ENCODE measurements around the gene WDR1.

Gene WDR1

DNA sequence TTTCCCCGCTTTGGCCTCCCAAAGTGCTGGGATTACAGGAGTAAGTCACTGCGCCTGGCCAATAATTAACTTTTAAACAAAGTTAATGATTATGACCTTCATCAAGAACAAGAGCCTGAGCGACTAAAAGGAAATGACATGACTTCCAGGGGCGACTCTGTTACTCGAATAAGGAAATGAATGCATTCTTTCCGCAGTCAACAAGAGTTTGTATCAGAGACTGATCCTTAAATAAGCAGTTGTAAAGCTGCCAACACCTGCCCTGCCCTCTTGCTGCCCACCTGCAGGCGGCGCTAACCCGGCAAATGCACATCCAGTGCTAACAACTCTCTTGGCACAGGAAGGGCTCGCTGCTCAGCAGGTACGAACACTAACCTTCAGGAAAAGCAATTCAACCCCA lies 27.3 kb downstream of the WDR1 start:
- H3K27ac ChIP-seq, result no peak overlapping the region
- no peak overlapping the region for H3K4me3 ChIP-seq (ENCODE audit: low read depth in 1 of 2, low read length in 1 of 2)
- TF ChIP-seq, protein P1, sequence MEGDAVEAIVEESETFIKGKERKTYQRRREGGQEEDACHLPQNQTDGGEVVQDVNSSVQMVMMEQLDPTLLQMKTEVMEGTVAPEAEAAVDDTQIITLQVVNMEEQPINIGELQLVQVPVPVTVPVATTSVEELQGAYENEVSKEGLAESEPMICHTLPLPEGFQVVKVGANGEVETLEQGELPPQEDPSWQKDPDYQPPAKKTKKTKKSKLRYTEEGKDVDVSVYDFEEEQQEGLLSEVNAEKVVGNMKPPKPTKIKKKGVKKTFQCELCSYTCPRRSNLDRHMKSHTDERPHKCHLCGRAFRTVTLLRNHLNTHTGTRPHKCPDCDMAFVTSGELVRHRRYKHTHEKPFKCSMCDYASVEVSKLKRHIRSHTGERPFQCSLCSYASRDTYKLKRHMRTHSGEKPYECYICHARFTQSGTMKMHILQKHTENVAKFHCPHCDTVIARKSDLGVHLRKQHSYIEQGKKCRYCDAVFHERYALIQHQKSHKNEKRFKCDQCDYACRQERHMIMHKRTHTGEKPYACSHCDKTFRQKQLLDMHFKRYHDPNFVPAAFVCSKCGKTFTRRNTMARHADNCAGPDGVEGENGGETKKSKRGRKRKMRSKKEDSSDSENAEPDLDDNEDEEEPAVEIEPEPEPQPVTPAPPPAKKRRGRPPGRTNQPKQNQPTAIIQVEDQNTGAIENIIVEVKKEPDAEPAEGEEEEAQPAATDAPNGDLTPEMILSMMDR (IDR thresholded peaks at IDR 0.05), result no peak
- H3K9me3 ChIP-seq, result no peaks in the 10 kb centered on the region
- peaks cover 100% of the 10 kb centered on the region for H3K36me3 ChIP-seq
- H3K4me1 ChIP-seq (ENCODE audit: control insufficient read depth in 1 of 2, insufficient read depth in 1 of 2, low read depth in 1 of 2, low read length in 1 of 2), result peaks cover 6% of the 10 kb centered on the region in 2 experiments
- no peaks in the 10 kb centered on the region for H3K27me3 ChIP-seq

DNA sequence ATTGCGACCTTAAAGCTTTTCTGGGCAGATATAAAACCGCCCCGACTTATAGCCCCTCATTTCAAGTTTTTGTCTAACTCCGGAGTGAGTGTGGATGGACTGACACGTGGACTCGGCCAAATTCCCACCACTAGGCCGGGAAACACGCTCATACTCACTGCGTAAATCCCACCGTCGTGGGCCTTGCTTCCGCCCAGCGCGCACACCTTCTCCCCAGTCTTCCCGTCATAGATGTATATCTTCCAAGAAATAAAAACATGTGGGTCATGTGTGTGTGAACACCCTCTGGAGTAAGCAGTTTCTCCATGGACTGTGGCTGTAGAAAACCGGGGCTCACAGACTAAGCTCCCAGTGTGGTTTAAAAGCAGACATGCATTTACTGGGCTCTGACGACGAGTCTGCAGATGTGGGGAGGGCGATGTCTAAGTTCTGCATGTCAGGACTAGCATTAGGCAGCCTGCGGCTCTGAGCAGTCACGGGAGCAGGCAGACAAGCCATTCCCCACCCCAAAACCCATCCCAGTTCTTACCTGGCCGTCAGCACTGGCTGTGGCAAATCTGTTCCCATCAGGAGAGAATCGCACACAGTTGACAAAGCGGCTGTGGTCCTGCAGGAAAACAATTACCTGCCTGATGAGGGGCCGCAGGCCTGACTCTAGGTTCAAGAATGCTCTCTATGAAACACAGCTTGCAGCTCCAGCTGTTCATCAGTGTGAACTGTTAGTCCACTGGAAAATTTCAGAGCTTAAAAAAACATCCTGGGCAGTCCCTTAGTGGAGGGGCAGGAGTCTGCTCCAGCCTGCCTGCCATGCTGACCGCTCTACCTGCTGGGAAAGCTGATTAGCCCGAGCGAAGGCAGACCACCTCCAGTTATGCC lies 28.2 kb downstream of the WDR1 start:
- Histone ChIP-seq H3K9me3 (no peaks in the 10 kb centered on the region), H3K4me1 (ENCODE audit: control insufficient read depth in 1 of 2, insufficient read depth in 1 of 2, low read depth in 1 of 2, low read length in 1 of 2) (peaks cover 0 to under 1% of the 10 kb centered on the region in 2 experiments), H3K27ac (no peak overlapping the region), H3K4me3 (ENCODE audit: low read depth in 1 of 2, low read length in 1 of 2) (no peak overlapping the region), H3K27me3 (no peaks in the 10 kb centered on the region), H3K36me3 (peaks cover 100% of the 10 kb centered on the region)
- TF ChIP-seq, protein P1 (IDR thresholded peaks at IDR 0.05), result no peak

DNA sequence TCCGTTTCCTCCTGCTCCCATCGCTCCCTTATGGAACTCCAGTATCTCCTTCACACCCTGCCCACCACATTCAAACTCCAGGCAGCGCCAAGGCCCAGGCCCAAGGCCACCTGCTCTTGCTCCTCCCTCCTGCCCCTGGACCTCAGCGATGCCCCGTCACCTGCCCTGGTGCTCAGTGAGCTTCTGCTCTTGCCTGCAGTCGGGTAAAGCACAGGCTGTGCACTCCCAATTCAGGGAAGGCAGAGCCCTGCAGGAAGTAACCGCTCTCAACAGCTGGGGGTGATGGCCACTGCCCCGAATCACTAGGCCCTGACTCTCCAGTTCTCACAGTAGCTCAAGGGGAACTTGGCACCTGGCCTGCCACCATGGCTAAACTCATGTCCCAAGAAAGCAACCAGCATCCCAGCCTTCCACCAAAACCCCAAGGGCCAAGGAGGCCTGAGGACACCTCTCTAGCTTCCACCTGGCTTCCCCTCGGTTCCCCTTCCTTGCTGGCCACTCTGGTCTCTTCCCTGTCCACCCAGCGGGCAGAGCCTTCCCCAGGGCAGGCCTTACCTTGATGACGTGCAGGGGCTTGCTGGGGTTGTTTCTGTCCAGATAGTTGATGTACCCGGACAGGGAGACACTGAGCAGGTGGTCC lies 29.3 kb downstream of the WDR1 start:
- no peak overlapping the region for H3K4me3 ChIP-seq (ENCODE audit: low read depth in 1 of 2, low read length in 1 of 2)
- TF ChIP-seq, protein P1 (IDR thresholded peaks at IDR 0.05), result no peak
- H3K4me1 ChIP-seq (ENCODE audit: control insufficient read depth in 1 of 2, insufficient read depth in 1 of 2, low read depth in 1 of 2, low read length in 1 of 2), result no peaks in the 10 kb centered on the region
- H3K27ac ChIP-seq, result no peak overlapping the region
- peaks cover 100% of the 10 kb centered on the region for H3K36me3 ChIP-seq
- H3K9me3 ChIP-seq, result no peaks in the 10 kb centered on the region
- H3K27me3 ChIP-seq, result no peaks in the 10 kb centered on the region

DNA sequence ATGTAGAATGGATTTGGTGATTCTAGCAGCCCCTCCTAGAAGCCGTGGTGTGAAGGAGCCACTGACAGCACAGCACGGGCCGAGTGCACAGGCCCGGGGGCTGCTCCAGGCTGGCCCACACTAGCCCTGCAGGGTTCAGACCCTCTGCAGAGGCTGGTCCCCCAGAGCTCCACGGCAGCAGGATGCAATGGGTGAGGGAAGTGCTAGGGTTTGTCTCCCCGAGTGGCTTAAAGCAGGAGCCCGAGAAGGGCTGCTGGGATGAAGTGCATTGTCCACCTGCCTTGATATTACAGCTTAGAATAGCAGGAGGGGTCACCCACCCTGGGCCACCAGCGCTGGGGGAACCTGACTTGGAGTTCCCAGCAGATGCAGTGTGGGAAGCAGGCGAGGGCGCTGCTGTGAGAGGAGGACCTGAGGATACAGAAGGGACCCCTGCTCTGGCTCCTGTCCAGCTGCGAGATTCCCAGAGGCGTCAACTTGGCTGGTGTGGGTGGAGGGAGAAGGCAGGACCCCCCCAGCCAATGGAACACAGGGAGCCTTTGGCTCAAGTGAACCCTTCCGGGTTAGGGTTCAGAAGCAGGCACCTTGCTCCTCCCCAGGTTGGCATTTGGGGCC lies 30.0 kb downstream of the WDR1 start:
- Histone ChIP-seq H3K27me3 (no peaks in the 10 kb centered on the region), H3K27ac (no peak overlapping the region), H3K4me3 (ENCODE audit: low read depth in 1 of 2, low read length in 1 of 2) (no peak overlapping the region), H3K36me3 (peaks cover 100% of the 10 kb centered on the region), H3K9me3 (no peaks in the 10 kb centered on the region), H3K4me1 (ENCODE audit: control insufficient read depth in 1 of 2, insufficient read depth in 1 of 2, low read depth in 1 of 2, low read length in 1 of 2) (no peaks in the 10 kb centered on the region)
- TF ChIP-seq, protein P1 (IDR thresholded peaks at IDR 0.05), result no peak

DNA sequence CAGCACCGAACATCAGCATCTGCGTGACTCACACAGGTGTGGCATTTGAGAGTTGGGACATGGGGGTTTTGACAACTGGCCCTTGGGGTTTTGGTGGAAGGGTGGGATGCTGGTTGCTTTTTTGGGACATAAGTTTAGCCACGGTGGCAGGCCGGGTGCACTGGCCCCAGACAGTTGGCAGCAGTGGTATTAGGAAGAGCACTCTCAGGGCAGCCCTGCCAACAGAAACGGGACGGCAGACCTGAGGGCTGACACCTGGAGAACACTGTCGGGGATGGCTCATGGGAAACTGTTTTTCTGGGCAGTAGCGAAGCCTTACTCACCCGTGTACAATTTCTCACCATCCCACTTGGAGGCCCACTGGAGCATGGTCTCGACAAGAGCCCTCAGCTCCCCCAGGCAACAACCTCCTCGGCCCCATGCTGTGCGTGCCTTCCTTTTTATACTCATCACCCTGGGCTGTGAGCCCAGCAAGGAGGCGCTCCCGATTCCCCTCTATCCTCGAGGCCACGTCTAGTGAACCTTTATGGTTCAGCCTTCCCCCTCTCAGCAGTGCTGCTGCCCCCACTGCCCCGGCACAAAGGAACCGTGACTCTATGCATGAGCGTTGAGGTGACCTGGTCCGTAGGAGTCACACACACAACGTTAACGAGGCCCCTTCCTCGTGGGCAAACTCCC lies 30.6 kb downstream of the WDR1 start:
- Histone ChIP-seq H3K27me3 (no peaks in the 10 kb centered on the region), H3K9me3 (no peaks in the 10 kb centered on the region), H3K36me3 (peaks cover 100% of the 10 kb centered on the region), H3K27ac (no peak overlapping the region), H3K4me3 (ENCODE audit: low read depth in 1 of 2, low read length in 1 of 2) (no peak overlapping the region), H3K4me1 (ENCODE audit: control insufficient read depth in 1 of 2, insufficient read depth in 1 of 2, low read depth in 1 of 2, low read length in 1 of 2) (peaks cover 0 to 3% of the 10 kb centered on the region in 2 experiments)
- TF ChIP-seq, protein P1 (IDR thresholded peaks at IDR 0.05), result no peak
